ENCODE results near the gene INHBC. TPM values are rescaled to one million over a fixed set of nuclear protein-coding genes. Genes with fewer than 3 reads are reported as not detected.

INHBC gene
- total and polyA plus RNA-seq, 8 donors = 0.37 TPM; not detected in 7

DNA sequence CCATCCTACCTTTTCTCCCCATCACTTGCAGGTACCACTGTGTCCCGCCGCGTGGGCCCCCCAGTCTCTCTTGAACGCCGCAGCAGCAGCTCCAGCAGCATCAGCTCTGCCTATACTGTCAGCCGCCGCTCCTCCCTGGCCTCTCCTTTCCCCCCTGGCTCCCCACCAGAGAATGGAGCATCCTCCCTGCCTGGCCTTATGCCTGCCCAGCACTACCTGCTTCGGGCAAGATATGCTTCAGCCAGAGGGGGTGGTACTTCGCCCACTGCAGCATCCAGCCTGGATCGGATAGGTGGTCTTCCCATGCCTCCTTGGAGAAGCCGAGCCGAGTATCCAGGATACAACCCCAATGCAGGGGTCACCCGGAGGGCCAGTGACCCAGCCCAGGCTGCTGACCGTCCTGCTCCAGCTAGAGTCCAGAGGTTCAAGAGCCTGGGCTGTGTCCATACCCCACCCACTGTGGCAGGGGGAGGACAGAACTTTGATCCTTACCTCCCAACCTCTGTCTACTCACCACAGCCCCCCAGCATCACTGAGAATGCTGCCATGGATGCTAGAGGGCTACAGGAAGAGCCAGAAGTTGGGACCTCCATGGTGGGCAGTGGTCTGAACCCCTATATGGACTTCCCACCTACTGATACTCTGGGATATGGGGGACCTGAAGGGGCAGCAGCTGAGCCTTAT is 35.8 kb downstream of the INHBC start:
- no peak overlapping the region for H3K27ac ChIP-seq
- H3K4me3 ChIP-seq = no peak overlapping the region
- TF ChIP-seq POLR2A (IDR thresholded peaks at IDR 0.05) = no peak
- no peak for TF ChIP-seq POLR2AphosphoS5 (IDR thresholded peaks at IDR 0.05)
- no peak for TF ChIP-seq EP300 (IDR thresholded peaks at IDR 0.05)
- TF ChIP-seq, protein P1, sequence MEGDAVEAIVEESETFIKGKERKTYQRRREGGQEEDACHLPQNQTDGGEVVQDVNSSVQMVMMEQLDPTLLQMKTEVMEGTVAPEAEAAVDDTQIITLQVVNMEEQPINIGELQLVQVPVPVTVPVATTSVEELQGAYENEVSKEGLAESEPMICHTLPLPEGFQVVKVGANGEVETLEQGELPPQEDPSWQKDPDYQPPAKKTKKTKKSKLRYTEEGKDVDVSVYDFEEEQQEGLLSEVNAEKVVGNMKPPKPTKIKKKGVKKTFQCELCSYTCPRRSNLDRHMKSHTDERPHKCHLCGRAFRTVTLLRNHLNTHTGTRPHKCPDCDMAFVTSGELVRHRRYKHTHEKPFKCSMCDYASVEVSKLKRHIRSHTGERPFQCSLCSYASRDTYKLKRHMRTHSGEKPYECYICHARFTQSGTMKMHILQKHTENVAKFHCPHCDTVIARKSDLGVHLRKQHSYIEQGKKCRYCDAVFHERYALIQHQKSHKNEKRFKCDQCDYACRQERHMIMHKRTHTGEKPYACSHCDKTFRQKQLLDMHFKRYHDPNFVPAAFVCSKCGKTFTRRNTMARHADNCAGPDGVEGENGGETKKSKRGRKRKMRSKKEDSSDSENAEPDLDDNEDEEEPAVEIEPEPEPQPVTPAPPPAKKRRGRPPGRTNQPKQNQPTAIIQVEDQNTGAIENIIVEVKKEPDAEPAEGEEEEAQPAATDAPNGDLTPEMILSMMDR (IDR thresholded peaks at IDR 0.05) = no peak
- intact Hi-C loops (cut with DNase I; ENCODE audit: low total_unique reads) = no loop called here
- peaks cover 0 to 76% (median 17%) of the 10 kb centered on the region in 3 donors for H3K27me3 ChIP-seq
- no peak for DNase-seq
- H3K9me3 ChIP-seq = no peaks in the 10 kb centered on the region
- WGBS, 5 donors = 83 to 95% (median 92%) methylated on average over 12 to 14 of the region's 14 CpGs
- peaks cover 0 to 32% (median 9%) of the 10 kb centered on the region in 4 donors for H3K36me3 ChIP-seq
- H3K4me1 ChIP-seq = peaks cover 7 to 21% (median 10%) of the 10 kb centered on the region in 4 donors

DNA sequence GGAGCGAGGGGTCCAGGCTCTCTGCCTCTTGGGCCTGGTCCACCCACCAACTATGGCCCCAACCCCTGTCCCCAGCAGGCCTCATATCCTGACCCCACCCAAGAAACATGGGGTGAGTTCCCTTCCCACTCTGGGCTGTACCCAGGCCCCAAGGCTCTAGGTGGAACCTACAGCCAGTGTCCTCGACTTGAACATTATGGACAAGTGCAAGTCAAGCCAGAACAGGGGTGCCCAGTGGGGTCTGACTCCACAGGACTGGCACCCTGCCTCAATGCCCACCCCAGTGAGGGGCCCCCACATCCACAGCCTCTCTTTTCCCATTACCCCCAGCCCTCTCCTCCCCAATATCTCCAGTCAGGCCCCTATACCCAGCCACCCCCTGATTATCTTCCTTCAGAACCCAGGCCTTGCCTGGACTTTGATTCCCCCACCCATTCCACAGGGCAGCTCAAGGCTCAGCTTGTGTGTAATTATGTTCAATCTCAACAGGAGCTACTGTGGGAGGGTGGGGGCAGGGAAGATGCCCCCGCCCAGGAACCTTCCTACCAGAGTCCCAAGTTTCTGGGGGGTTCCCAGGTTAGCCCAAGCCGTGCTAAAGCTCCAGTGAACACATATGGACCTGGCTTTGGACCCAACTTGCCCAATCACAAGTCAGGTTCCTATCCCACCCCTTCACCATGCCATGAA is 36.5 kb downstream of the INHBC start:
- no peaks in the 10 kb centered on the region for H3K9me3 ChIP-seq
- H3K36me3 ChIP-seq = peaks cover 0 to 32% (median 9%) of the 10 kb centered on the region in 4 donors
- DNase-seq = no peak
- H3K4me1 ChIP-seq = peaks cover 14 to 28% (median 17%) of the 10 kb centered on the region in 4 donors
- H3K27ac ChIP-seq = no peak overlapping the region
- TF ChIP-seq EP300 (IDR thresholded peaks at IDR 0.05) = no peak
- TF ChIP-seq POLR2A (IDR thresholded peaks at IDR 0.05) = no peak
- TF ChIP-seq POLR2AphosphoS5 (IDR thresholded peaks at IDR 0.05) = no peak
- TF ChIP-seq, protein P1 (IDR thresholded peaks at IDR 0.05) = no peak
- H3K4me3 ChIP-seq = no peak overlapping the region
- WGBS, 5 donors = 58 to 77% (median 71%) methylated on average over 3 to 4 of the region's 4 CpGs
- H3K27me3 ChIP-seq = peaks cover 0 to 83% (median 23%) of the 10 kb centered on the region in 3 donors
- intact Hi-C loops (cut with DNase I; ENCODE audit: low total_unique reads) = no loop called here

DNA sequence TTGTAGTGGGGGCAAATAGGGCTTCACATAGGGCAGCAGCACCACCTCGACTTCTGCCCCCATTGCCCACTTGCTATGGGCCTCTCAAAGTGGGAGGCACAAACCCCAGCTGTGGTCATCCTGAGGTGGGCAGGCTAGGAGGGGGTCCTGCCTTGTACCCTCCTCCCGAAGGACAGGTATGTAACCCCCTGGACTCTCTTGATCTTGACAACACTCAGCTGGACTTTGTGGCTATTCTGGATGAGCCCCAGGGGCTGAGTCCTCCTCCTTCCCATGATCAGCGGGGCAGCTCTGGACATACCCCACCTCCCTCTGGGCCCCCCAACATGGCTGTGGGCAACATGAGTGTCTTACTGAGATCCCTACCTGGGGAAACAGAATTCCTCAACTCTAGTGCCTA is 37.1 kb downstream of the INHBC start:
- Histone ChIP-seq H3K9me3 (no peaks in the 10 kb centered on the region), H3K4me3 (no peak overlapping the region), H3K27ac (no peak overlapping the region), H3K27me3 (peaks cover 0 to 88% (median 29%) of the 10 kb centered on the region in 3 donors), H3K4me1 (peaks cover 17 to 33% (median 22%) of the 10 kb centered on the region in 4 donors), H3K36me3 (peaks cover 0 to 32% (median 9%) of the 10 kb centered on the region in 4 donors)
- intact Hi-C loops (cut with DNase I; ENCODE audit: low total_unique reads) = no loop called here
- 80 to 90% (median 84%) methylated on average over 3 of the region's 3 CpGs; no CpG with 5 or more reads in 1 of the 5 donors for WGBS, 5 donors
- TF ChIP-seq POLR2A (IDR thresholded peaks at IDR 0.05) = no peak
- no peak for TF ChIP-seq POLR2AphosphoS5 (IDR thresholded peaks at IDR 0.05)
- no peak for TF ChIP-seq EP300 (IDR thresholded peaks at IDR 0.05)
- TF ChIP-seq, protein P1 (IDR thresholded peaks at IDR 0.05) = no peak
- DNase-seq = no peak

DNA sequence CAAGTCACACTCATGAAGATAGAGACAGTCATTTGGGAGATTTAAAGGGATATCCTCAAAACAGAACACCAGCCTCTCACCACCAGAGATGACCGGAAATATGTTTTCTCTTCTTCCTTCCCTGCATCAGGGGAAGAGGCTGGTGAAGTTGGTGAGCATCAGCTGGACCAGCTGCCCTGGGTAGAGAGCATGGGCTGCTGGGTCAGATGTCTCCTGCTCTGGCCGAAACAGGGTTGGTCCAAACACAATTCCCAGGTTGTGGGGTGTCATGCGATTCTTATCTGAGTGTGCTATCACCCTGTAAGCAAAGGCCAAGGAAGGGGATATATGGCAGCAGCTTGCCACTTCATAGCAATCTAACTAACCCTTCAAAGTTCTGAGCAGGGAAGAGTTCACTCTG is 37.8 kb downstream of the INHBC start:
- H3K27me3 ChIP-seq = peaks cover 0 to 94% (median 35%) of the 10 kb centered on the region in 3 donors
- H3K27ac ChIP-seq = no peak overlapping the region
- intact Hi-C loops (cut with DNase I; ENCODE audit: low total_unique reads) = no loop called here
- H3K4me1 ChIP-seq = peaks cover 17 to 35% (median 23%) of the 10 kb centered on the region in 4 donors
- H3K4me3 ChIP-seq = no peak overlapping the region
- no peak for DNase-seq
- H3K36me3 ChIP-seq = peaks cover 0 to 32% (median 9%) of the 10 kb centered on the region in 4 donors
- WGBS, 5 donors = 73 to 93% (median 79%) methylated on average over 2 to 3 of the region's 3 CpGs
- no peaks in the 10 kb centered on the region for H3K9me3 ChIP-seq
- TF ChIP-seq EP300 (IDR thresholded peaks at IDR 0.05) = no peak
- TF ChIP-seq POLR2AphosphoS5 (IDR thresholded peaks at IDR 0.05) = no peak
- TF ChIP-seq, protein P1 (IDR thresholded peaks at IDR 0.05) = no peak
- TF ChIP-seq POLR2A (IDR thresholded peaks at IDR 0.05) = no peak

Measured in stomach (tissue), 9 donors.